HG03378 (cell line): ENCODE data around the gene TRMT1.
A peak's percentile ranks its signal among the peaks of the same experiment; 100 is the strongest.
"Not testable (repeated sequence)": the region's sequence is repeated elsewhere in the genome, so short reads cannot be mapped to it uniquely, and the experiment has no call there.

ENCODE experiments used
- ATAC-seq: cut with Tn5 transposase; IDR thresholded peaks from one replicate; pipeline ENCODE4 v1.9.1; 2021; ENCODE audit warnings: mild to moderate bottlenecking, moderate library complexity; ENCODE audit not compliant: unreplicated experiment

The TRMT1 gene

GRCh38 chr19:13116282-13117175 is at the start of gene TRMT1:
Gene TRMT1 (minus strand): TSS chr19:13116740. CDS start chr19:13116399, 341 bp downstream.
- peak; percentile 57 for ATAC-seq

GRCh38 chr19:13166151-13166550 is 49.6 kb upstream of the TRMT1 start:
- ATAC-seq = not testable (repeated sequence)

DNA sequence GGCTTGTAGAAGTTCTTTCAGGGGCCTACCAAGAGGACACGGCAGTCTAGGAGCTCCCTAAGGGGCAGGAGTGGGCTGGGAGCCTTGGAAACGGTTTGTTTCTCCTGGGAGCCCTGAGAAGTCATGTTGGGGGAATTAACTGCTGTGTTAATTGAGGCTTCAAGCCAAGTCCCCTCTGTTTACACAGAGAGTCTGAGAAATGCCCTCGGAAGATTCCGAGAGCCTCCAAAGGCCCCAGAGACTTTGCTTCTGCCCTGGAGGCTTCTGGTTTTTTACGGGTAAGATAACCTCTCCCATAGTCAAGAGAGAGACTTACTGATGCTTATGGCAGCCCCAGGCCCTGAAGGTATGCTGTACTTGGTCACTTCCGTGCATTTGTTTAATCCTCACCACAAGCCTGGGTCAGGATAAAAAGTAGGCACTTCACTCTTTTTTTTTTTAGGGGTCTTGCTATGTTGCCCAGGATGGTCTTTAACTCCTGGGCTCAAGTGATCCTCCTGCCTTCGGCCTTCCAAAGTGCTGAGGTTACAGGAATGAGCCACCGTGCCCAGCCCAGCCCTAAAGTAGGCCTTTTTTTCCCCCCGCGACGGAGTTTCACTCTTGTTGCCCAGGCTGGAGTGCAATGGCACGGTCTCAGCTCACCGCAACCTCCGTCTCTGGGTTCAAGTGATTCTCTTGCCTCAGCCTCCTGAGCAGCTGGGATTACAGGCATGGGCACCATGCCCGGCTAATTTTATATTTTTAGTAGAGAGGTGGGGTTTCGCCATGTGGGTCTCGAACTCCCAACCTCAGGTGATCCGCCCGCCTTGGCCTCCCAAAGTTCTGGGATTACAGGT is 48.8 kb upstream of the TRMT1 start:
- no peak for ATAC-seq

GRCh38 chr19:13164343-13165161 is 48.0 kb upstream of the TRMT1 start:
- ATAC-seq = no peak

DNA sequence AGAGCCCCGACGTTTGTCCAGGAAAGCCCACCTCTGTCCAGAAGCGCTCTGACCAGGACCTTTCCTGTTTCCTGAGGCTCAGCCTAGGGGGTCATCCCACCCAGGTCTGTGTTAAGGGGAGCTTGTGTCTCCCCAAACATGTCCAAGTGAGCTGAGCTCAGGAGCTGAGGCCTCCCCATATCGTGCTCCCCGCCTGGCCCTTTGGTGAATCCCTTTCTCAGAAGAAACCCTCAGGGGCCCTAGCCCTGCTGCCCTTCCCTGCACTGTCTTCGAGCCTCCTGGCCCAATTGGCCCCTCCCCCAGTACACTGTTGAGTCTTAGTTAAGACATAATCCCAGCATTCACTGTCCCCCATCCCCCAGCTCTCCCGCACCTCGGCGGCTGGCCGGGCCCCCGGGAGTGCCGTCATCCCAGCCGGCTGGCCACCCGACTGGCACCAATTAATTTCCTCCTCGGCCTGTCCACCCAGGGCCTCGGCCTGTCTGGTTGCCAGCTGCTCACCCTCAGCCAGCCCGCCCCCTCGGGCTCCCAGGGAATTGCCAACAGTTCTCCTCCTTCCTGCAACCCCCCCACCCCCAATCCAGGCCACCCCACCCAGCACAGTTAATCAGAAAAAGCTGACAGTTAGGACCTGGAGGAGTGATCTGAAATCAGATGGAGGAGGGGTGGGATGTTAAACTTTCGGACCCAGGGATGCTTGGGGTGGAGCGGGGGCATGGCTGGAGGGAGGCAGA is 47.2 kb upstream of the TRMT1 start:
- no peak for ATAC-seq

GRCh38 chr19:13162724-13163608 is 46.4 kb upstream of the TRMT1 start:
- ATAC-seq = peak; percentile 34

- no peak for ATAC-seq
Measured at GRCh38 chr19:13160557-13160956, 44.0 kb upstream of the TRMT1 start.

- ATAC-seq = no peak
Measured at GRCh38 chr19:13159713-13160112, 43.2 kb upstream of the TRMT1 start.

- ATAC-seq = no peak
Measured at GRCh38 chr19:13155472-13156359, 39.2 kb upstream of the TRMT1 start.

- no peak for ATAC-seq
Measured at GRCh38 chr19:13154911-13155471, 38.5 kb upstream of the TRMT1 start.

- ATAC-seq = no peak
Measured at GRCh38 chr19:13154241-13154778, 37.8 kb upstream of the TRMT1 start.

DNA sequence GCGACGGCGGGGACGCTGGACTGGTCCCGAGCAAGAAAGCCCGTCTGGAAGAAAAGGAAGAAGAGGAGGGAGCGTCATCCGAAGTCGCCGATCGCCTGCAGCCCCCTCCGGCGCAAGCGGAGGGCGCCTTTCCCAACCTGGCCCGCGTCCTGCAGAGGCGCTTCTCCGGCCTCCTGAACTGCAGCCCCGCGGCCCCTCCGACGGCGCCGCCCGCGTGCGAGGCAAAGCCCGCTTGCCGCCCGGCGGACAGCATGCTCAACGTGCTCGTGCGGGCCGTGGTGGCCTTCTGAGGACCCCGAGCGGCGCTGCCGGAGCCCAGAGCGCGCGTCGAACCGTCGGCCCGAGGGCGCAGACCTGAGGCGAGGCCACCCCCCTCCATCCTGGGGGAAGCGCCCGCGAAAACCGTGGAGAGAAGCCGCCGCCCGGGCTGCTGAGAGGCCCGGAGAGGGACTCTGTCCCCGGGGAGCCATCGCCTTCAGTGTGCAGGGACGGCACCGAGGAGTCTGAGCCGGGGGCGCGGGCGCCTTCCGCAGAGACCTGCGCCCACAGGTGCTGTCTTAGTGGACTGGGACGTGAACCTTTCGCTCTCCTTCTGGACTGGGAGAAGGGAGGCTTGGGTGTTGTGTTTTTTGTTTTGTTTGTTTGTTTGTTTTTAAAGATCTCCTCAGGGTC is 37.2 kb upstream of the TRMT1 start:
- ATAC-seq = no peak

- peak; percentile 34 for ATAC-seq
Measured at GRCh38 chr19:13152974-13153568, 36.5 kb upstream of the TRMT1 start.

- ATAC-seq = peak; percentile 9
Measured at GRCh38 chr19:13152356-13152973, 35.9 kb upstream of the TRMT1 start.

GRCh38 chr19:13151605-13152355 is 35.2 kb upstream of the TRMT1 start:
- ATAC-seq = peak; percentile 33
